ENCODE results near the gene FRMD3.
A peak's percentile ranks its signal among the peaks of the same experiment; 100 is the strongest.

FRMD3 gene

DNA sequence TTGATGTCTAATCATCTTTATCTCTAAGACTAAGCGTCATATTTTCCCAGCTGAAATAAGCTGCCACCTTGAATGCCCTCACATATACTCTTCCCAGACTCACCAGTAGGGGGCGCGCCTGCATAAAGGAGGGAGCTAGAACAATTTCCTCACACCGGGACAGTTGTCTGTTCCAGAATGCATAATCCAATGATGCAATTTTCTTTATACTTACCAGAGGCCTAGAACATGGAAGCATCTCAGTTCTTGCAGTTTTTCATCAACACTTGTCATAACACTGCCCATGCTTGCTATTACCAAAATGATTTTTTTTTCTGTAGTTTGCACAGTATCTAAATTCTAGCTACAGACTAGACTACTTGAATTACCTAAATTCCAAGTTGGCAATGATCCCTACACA is 203.9 kb downstream of the FRMD3 start:
- peak; percentile 32 for DNase-seq (ENCODE audit: low spot score)

GRCh38 chr9:83330207-83331196 is 207.7 kb downstream of the FRMD3 start:
- DNase-seq (ENCODE audit: low spot score), result no peak

GRCh38 chr9:83327750-83328622 is 210.2 kb downstream of the FRMD3 start:
- no peak for DNase-seq (ENCODE audit: low spot score)

GRCh38 chr9:83327323-83327722 is 210.9 kb downstream of the FRMD3 start:
- no peak for DNase-seq (ENCODE audit: low spot score)

- no peak for DNase-seq (ENCODE audit: low spot score)
These were observed 215.1 kb downstream of the FRMD3 start for GRCh38 chr9:83323148-83323547.

DNA sequence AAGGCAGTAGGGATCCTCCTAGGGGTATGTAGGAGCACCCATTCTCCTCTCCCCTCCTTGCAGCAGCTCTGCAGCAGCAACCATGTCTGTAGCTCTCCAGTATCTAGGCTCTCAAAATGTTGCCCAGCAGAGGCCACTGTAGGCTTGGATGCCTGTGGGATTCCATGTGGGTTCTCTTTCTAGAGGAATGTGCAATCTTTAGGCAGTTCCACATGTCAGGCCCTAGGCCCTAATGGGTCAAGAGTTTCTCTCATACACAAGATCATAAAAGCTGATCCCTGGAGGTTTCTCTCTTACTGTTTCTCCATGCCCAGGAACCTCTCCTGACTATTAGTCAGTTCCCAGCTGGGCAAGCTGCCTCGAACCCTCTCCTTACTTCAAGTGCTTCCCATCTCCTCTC is 215.8 kb downstream of the FRMD3 start:
- no peak for DNase-seq (ENCODE audit: low spot score)

DNA sequence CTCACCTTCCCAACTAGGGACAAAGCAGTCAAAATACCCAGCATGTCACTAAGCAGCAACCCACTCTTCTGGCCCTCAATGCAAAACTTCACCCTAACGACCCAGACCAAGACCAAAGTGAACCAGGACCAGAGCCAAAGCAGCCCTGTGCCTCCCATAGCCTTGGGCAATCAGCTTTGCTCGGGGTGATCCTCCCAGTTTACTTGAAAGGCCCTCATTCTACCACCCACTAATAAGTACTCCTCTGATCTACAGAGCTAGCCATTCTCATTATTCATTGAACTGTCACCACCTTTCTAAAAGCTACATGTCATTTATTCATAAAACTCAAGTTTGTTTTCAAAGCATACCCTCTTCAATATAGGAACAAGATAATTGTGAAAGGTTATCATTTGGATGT is 221.0 kb downstream of the FRMD3 start:
- no peak for DNase-seq (ENCODE audit: low spot score)

GRCh38 chr9:83315649-83316048 is 222.6 kb downstream of the FRMD3 start:
- DNase-seq (ENCODE audit: low spot score), result no peak

DNA sequence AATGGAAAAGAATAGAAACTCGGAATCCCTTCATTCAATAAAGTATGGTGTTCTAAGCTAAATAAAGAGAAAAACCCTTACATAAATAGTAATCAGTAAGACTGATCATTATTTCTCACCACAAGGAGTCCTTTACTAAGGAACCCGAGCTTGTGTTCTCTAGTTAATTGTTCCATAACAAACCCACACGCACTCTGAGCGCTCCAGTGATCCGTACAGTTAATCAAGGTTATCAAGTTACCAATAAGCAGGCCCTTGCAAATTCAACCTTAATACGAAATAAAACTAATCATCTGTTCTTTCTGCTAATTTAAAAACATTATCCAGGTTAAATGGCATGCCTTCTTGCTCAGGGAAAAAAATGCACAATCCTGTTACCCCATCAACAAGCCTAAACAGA is 224.4 kb downstream of the FRMD3 start:
- DNase-seq (ENCODE audit: low spot score), result no peak

- no peak for DNase-seq (ENCODE audit: low spot score)
These were observed 225.7 kb downstream of the FRMD3 start for GRCh38 chr9:83312537-83312936.

GRCh38 chr9:83307066-83307724 is 231.0 kb downstream of the FRMD3 start:
- DNase-seq (ENCODE audit: low spot score), result no peak

DNA sequence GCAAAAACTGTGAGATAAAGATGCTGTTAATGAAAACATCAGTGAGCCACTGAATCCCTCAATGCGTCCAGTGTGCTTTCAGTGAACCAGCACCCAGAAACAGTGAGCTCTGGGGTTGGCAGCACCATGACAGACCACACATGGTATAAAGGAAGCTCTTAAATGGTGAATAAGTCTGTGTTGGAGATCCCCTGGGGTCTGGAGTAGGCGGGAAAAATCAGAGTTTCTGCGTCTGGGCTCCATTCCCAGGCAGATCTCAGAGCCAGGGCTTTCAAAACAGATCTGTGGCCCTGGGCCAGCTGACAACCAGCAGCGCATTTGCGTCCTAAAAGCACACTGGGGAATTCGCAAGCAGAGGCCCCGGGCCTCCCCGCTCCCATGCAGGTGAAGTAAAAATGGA is 233.5 kb downstream of the FRMD3 start:
- no peak for DNase-seq (ENCODE audit: low spot score)

- DNase-seq (ENCODE audit: low spot score), result no peak
These were observed 238.6 kb downstream of the FRMD3 start for GRCh38 chr9:83299571-83299970.

GRCh38 chr9:83299094-83299493 is 239.1 kb downstream of the FRMD3 start:
- DNase-seq (ENCODE audit: low spot score), result no peak

DNA sequence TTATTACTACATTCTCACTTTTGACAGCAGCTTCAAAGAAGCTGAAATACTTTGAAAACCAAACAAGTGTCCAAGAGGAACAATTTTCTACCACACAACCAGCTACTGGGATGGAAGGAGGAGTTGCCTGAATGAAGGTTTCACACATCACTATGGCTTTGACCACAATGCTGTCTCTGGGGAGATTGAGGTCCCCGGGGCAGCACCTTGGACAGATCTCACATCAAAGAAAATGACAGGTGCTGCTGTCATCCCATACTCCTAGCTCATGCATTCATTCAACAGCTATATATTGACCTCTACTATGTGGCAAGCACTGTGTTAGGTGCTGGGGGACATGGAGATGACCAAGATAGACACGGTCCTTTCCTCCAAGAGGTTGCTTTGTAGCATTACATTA is 242.1 kb downstream of the FRMD3 start:
- DNase-seq (ENCODE audit: low spot score), result no peak

DNA sequence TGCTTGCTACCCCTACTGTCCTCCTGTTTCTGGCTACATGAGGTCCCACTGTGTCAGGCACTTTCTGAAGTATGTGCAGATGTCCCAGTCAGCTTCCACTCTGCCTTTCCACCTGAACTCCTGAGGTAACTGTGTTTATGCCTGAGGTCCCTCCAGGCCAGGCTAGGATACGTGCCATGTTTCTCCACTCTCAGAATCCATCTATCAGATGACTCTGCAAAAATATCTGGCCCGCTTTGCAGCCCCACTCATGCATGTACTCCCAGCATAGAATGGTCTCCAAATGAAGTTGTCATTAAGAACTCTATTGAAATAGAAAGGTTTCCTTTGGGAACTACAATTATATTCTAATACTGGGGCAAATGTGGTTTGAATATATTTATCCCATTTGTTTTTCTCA is 243.4 kb downstream of the FRMD3 start:
- no peak for DNase-seq (ENCODE audit: low spot score)

DNA sequence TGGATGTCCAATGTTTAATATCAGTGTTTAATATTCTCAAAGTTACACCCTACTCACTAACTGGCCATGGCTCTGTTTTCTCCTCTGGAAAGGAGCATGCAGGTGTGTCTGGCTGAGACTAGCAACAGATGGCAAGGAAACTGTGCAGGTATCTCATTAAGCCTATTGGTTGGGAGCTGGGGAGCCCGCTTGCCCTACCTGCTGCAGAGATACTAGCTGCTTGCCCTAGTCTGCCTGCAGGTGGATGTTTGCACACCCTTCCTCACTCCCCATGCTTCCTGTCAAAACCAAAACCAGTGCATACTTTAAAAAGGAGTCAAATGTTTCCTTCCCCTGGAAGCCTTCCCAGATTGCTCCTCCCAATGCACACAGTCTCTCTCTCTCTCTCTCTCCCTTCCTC is 247.0 kb downstream of the FRMD3 start:
- no peak for DNase-seq (ENCODE audit: low spot score)

GRCh38 chr9:83290692-83291091 is 247.5 kb downstream of the FRMD3 start:
- DNase-seq (ENCODE audit: low spot score), result no peak

GRCh38 chr9:83287021-83287420 is 251.2 kb downstream of the FRMD3 start:
- DNase-seq (ENCODE audit: low spot score), result no peak

- DNase-seq (ENCODE audit: low spot score), result no peak
These were observed 252.6 kb downstream of the FRMD3 start for GRCh38 chr9:83285445-83286225.

DNA sequence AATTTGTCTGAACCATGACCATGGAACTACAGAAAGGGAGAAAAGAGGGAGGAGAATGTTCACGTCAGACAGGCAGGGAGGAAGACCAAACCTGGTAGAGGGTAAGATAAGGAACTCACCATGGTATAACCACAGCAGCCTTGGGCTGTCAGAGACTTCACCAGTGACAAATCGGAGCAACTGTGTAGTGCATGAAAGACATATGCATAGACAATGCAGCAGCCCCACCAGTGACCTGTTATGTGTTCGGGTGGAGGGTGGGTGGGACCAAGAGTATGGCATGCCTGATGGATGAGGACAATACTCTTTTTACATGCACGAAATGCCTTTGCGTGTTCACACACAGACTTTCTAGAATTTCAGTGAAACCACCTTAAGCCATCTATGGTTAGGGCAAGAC is 253.5 kb downstream of the FRMD3 start:
- no peak for DNase-seq (ENCODE audit: low spot score)

DNA sequence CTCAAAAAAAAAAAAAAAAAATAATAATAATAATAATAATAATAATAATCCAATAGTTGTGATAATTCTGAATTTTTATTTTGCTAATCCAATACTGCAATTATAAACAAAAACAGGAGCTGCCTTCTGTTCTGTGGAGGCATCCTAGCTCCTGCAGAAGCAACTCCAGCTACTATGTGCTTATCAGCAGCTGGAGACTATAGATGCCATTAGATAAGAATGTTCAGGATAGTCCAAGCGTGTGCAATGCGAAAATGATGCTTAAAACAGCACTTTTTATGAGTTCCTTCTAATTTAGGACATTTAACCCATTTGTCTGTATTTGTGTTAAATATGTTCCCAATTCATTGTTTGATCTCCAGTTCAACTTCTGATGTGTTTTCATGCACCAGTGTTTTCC is 254.7 kb downstream of the FRMD3 start:
- DNase-seq (ENCODE audit: low spot score), result no peak
